Measurements from ENCODE around the gene CEP112. TPM values are rescaled to one million over a fixed set of nuclear protein-coding genes. Genes with fewer than 3 reads are reported as not detected.

CEP112 gene
- total and polyA plus RNA-seq, 2 of the 13 experiments (the other 11 are each of a cell fraction or from before 2014, with no cell fraction given): 1.2 to 3.4 TPM

DNA sequence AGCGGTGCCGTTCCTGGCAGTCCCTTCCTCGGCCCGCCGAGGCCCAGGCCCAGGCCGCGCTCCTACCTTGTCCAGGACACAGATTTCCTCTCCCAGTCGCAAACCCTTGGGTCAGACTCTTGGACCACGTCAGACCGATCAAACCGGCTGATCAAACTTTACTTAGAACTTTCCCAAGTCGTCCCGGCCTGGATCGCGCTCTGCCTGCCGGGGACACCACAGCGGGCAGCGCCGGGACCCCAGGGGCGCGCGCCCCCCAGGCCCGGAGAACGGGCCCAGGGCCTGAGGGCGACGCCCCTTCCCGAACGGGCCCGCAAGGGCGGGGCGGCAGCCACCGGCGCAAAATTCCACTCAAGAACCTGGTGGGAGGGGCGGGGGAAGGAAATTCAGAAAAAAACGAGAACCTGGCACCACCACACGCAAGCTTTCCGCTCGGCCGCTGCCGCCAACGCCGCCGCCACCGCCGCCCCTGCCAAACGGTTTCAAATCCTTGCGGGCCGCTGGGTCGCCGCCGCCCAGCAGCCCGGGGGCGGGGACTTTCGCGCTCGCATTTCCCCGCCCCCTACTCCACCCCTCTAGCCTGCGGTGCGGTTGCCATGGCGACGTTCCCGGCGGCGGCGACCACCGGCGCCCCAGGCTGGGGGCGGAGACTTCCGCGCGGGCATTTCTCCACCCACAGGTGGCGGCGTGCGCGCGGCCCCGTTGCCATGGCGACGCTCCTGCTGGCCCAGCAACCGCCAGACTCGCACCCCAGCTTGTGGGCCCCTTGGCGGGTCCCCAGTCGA is at the start of gene CEP112 (continued):
- TF ChIP-seq NRL (CRISPR knock-in tag; IDR thresholded peaks at IDR 0.05; ENCODE audit: borderline replicate concordance) (peak; percentile 71), PHF21A (CRISPR knock-in tag; IDR thresholded peaks at IDR 0.05) (peak; percentile 6), ZNF782 (CRISPR knock-in tag; IDR thresholded peaks at IDR 0.05; ENCODE audit: borderline replicate concordance) (peak; percentile 14; the same call in 1 of the 2 replicates), NFE2L2 (IDR thresholded peaks at IDR 0.05; ENCODE audit: low read length) (no peak), ZNF552 (CRISPR knock-in tag; IDR thresholded peaks at IDR 0.05; ENCODE audit: borderline replicate concordance) (0 out of 2 replicates have a peak, but pooled peaks have one; percentile 7), IKZF4 (CRISPR knock-in tag; IDR thresholded peaks at IDR 0.05; ENCODE audit: borderline replicate concordance, low read depth, not compliant biosample characterization) (peak; percentile 53), HOXA7 (CRISPR knock-in tag; IDR thresholded peaks at IDR 0.05) (no peak), BORCS8-MEF2B (CRISPR knock-in tag; IDR thresholded peaks at IDR 0.05) (peak; percentile 69; the same call in 1 of the 2 replicates), ZNF207 (IDR thresholded peaks at IDR 0.05; ENCODE audit: borderline replicate concordance) (no peak)
- TF ChIP-seq, protein P1, sequence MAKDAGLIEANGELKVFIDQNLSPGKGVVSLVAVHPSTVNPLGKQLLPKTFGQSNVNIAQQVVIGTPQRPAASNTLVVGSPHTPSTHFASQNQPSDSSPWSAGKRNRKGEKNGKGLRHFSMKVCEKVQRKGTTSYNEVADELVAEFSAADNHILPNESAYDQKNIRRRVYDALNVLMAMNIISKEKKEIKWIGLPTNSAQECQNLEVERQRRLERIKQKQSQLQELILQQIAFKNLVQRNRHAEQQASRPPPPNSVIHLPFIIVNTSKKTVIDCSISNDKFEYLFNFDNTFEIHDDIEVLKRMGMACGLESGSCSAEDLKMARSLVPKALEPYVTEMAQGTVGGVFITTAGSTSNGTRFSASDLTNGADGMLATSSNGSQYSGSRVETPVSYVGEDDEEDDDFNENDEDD (CRISPR knock-in tag; IDR thresholded peaks at IDR 0.05; ENCODE audit: borderline replicate concordance): peak; percentile 49; the same call in 1 of the 2 replicates
- TF ChIP-seq, protein P2, sequence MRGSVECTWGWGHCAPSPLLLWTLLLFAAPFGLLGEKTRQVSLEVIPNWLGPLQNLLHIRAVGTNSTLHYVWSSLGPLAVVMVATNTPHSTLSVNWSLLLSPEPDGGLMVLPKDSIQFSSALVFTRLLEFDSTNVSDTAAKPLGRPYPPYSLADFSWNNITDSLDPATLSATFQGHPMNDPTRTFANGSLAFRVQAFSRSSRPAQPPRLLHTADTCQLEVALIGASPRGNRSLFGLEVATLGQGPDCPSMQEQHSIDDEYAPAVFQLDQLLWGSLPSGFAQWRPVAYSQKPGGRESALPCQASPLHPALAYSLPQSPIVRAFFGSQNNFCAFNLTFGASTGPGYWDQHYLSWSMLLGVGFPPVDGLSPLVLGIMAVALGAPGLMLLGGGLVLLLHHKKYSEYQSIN (CRISPR knock-in tag; IDR thresholded peaks at IDR 0.05; ENCODE audit: borderline replicate concordance): no peak

All from HepG2 (cell line).